ENCODE results near the gene C2orf80.

- TF ChIP-seq CTCF (conservative IDR thresholded peaks at IDR 0.05; ENCODE audit: low read length) (no peak), EZH2phosphoT487 (IDR thresholded peaks at IDR 0.05; ENCODE audit: borderline replicate concordance, low read depth, low read length) (no peak)
Observed at GRCh38 chr2:208164951-208165755, 24.7 kb downstream of the C2orf80 start.
